T47D (cell line): ENCODE data around the gene STK39.
"Not testable (repeated sequence)": the region's sequence is repeated elsewhere in the genome, so short reads cannot be mapped to it uniquely, and the experiment has no call there.

Experiments used
- DNase-seq, 2 experiments: peaks; one replicate each; pipeline versions ENCODE4 v3.0.0 to v3.0.0-alpha.2; 2011 to 2012; ENCODE audit warnings: low read depth in 1 of 2, low spot score in 1 of 2
- JUND ChIP-seq: IDR thresholded peaks from 2 replicates; pipeline ENCODE4 v1.6.1; 2012; ENCODE audit warnings: low read depth
- in situ Hi-C: cut with HindIII; loops from 2 replicates; pipeline ENCODE4 v1.10.0; 2016; ENCODE audit warnings: low sequenced_read_pairs, low pct_unique_long_range_greater_than_20kb

Gene STK39

DNA sequence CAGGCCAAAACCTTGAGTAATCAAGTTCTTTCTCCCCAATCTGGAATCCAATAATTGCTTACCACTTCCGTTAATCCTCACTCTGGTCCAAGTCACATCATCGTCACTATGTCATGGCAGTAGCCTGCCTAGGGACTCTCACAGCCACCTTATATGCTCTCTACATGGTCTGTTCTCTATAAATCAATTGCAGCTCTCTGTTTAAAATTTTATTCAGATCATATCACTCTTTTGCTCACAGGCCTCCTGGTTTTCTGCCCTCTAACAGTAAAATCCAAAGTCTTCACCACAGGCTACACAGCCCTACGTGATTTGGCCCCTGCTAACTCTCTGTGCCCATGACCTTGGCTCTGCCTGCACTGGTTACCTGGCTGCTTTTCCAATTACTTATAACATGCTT lies 188.7 kb downstream of the STK39 start:
- no peak for DNase-seq
- no peak for TF ChIP-seq JUND
- in situ Hi-C loops = no loop called here

DNA sequence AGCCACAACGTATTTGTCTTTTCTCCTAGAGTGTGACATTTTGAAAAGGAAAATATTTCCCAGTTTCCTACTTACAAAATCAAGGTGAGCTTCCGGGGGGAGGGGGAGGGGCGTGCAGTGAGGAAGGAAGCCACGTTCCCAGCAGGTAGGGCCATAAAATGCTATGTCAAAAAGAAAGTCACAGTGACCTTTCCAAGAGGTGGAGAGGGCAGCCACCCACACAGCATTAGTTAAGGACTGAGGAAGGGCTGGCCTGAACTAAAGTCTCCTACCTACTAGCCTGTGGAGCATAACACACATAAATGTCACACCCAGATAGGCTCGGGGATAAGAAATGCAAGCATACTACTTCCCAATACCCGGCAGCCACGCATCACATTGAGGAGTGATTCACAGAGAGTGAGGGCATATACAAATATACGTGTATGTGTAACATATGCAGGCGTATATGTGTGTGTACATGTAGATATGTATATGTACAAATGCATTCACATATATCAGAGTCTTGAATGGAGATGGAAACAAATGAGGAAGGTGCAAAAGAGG lies 191.1 kb downstream of the STK39 start:
- TF ChIP-seq JUND = no peak
- DNase-seq = no peak
- in situ Hi-C loops = no loop called here

DNA sequence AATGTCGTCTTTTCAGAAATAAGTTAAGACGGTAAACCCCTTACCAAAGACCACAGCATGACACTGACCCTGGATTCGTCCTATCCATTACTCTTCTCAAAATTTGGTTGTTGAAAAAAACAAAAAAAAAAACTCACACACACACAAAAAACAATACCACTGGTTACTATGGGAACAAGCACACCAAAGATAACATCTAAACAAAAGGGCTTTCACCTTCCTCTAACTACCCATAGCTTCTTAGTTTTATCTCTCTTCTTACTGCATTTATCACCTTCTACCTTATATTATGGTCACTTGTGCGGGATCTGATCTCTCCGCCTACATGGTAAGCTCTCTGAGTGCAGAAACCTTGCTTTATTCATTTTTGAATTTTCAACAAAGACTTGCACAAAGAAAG lies 192.7 kb downstream of the STK39 start:
- no peak for DNase-seq
- in situ Hi-C loops = no loop called here
- TF ChIP-seq JUND = no peak

- TF ChIP-seq JUND = no peak
- in situ Hi-C loops = no loop called here
- no peak for DNase-seq
Observed at GRCh38 chr2:168053676-168054075, 193.7 kb downstream of the STK39 start.

DNA sequence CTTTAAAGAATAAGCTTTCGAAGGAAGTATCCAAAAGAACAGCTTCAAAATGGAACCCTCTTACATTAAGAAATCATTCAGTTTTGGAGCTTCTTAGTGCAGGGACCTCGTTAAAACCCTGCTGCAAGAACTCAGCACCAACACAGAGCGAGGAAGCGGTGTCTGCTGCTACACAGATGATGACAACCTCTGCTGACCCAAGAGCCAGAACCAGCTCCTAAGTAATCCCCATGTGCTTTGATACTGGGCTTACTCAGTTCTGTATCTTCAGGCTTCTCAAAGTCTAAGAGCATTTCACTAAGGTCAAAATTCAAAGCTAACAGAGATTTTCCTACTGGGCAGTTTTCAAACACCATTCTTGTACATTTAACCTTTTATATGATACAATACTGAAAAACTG lies 194.6 kb downstream of the STK39 start:
- no peak for TF ChIP-seq JUND
- in situ Hi-C loops = no loop called here
- no peak for DNase-seq

GRCh38 chr2:168050377-168050776 lies 197.0 kb downstream of the STK39 start:
- no peak for TF ChIP-seq JUND
- no peak for DNase-seq
- in situ Hi-C loops = no loop called here

DNA sequence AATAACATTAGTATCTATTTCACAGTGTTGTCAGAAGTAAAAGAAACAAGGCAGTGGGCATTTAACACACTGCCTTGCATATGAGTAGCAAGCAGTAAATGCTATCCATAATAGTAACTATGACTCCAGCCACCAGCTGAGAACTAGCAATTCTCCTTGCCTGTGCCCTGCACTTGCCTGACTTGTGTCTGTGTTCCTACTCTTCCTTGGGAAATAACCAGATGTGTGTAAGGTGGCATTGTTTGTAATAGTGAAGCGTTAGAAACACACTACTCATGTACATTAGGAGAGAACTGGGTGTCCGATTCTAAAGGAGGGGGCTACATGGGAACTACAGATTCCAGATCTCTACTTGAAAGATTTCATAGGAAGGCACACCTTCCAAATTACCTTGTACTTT lies 197.8 kb downstream of the STK39 start:
- no peak for DNase-seq
- in situ Hi-C loops = no loop called here
- TF ChIP-seq JUND = no peak

DNA sequence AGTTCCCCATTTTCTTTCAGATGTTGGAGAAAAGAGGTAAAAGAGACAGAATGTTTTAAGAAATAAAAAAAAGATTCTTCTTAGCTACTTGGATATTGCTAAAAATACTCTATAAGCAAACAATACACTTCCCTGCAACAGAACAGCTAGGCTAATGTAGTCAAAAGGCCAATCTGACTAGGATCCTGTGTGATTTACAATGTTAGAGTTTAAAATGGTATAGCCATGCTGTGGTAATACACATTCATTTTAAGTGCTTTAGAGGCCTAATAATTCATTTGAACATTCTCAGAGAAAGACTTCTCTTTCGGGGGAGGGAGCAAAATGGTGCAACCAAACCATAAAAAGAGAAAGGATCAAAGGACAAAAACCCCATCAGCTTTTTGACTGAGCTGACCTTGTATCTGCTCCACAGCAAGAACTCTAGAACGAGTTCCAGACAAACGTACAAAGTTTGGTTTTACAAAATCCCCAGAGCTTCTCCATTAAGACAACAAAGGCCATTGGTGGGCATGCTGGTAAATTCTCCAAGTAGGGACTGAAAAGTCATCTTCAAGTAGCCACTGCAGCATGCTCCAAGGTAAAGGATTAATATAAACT lies 200.2 kb downstream of the STK39 start:
- no peak for DNase-seq
- no peak for TF ChIP-seq JUND
- in situ Hi-C loops = no loop called here

GRCh38 chr2:168044579-168044978 lies 202.8 kb downstream of the STK39 start:
- no peak for TF ChIP-seq JUND
- no peak for DNase-seq
- in situ Hi-C loops = no loop called here

DNA sequence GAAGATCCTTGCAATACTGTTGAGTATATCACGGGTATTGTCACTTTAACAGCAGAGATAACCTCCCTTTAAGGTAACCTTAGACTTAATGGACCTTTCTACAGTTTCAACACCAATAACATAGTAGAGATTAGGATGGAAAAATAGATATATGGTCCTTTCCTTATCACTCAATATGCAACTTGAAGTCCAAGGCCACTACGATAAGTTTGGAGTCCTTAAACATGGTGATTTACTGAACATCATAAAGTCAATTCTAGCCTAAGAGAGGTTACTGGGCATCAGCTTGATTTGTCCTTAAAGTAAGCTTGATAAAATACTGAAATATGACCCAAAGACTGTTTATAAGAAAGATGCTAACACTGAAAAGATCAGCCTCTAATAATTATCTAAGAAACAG lies 203.2 kb downstream of the STK39 start:
- no peak for DNase-seq

GRCh38 chr2:168042127-168042824 lies 205.1 kb downstream of the STK39 start:
- DNase-seq, in situ Hi-C loops: not testable (repeated sequence)

More for the DNA sequence above, 203.2 kb downstream of the STK39 start:
- in situ Hi-C loops = no loop called here
- no peak for TF ChIP-seq JUND

- in situ Hi-C loops = no loop called here
- TF ChIP-seq JUND = no peak
- DNase-seq = no peak
Observed at GRCh38 chr2:168039881-168040280, 207.5 kb downstream of the STK39 start.

GRCh38 chr2:168037778-168038177 lies 209.6 kb downstream of the STK39 start:
- DNase-seq = no peak
- no peak for TF ChIP-seq JUND
- in situ Hi-C loops = no loop called here

DNA sequence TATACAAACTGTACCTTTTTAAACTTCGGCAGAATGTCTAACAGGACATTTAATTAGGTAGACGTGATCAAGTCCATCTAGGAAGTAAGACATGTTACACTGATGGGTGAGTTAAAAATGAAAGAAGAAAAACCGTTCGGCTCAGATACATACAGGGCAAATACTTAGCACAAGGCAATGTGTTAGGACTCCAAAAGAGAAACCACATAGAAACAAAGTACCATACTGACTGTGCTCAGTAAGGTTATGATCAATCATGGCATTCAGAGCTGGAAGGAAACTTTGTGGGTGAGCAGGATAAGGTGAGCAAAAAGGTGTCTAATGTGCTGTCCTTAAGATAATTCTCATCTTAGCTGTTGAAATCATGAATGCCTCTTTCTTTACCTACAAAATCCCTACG lies 211.9 kb downstream of the STK39 start:
- in situ Hi-C loops = no loop called here
- no peak for TF ChIP-seq JUND

More for the DNA sequence above, 211.9 kb downstream of the STK39 start:
- DNase-seq = no peak
